ENCODE data around the gene SSTR3. TPM values are rescaled to one million over a fixed set of nuclear protein-coding genes. Genes with fewer than 3 reads are reported as not detected.
"Not testable (repeated sequence)": the region's sequence is repeated elsewhere in the genome, so short reads cannot be mapped to it uniquely, and the experiment has no call there.

SSTR3 gene
- total RNA-seq, 2 donors from 2014 or later = not detected

GRCh38 chr22:37253126-37253660 lies 40.9 kb upstream of the SSTR3 start:
- no peak for TF ChIP-seq CTCF (IDR thresholded peaks at IDR 0.05)
- H3K4me3 ChIP-seq = no peak overlapping the region
- no peaks in the 10 kb centered on the region for H3K9me3 ChIP-seq
- H3K27ac ChIP-seq = no peak overlapping the region
- H3K36me3 ChIP-seq = no peaks in the 10 kb centered on the region
- DNase-seq (ENCODE audit: low spot score) = no peak
- H3K27me3 ChIP-seq = peaks cover 0 to 5% of the 10 kb centered on the region in 2 donors
- H3K4me1 ChIP-seq = no peaks in the 10 kb centered on the region

GRCh38 chr22:37251836-37252235 lies 39.6 kb upstream of the SSTR3 start:
- not testable (repeated sequence) for H3K27ac ChIP-seq; H3K9me3 ChIP-seq; H3K36me3 ChIP-seq; DNase-seq (ENCODE audit: low spot score); H3K4me3 ChIP-seq; H3K27me3 ChIP-seq; H3K4me1 ChIP-seq

- Histone ChIP-seq H3K4me3 (no peak overlapping the region), H3K27ac (no peak overlapping the region), H3K36me3 (no peaks in the 10 kb centered on the region), H3K9me3 (no peaks in the 10 kb centered on the region), H3K4me1 (no peaks in the 10 kb centered on the region), H3K27me3 (no peaks in the 10 kb centered on the region)
- no peak for TF ChIP-seq CTCF (IDR thresholded peaks at IDR 0.05)
- no peak for DNase-seq (ENCODE audit: low spot score)
Observed at GRCh38 chr22:37249986-37250385, 37.7 kb upstream of the SSTR3 start.

GRCh38 chr22:37248251-37248650 lies 36.0 kb upstream of the SSTR3 start:
- H3K4me1 ChIP-seq = peaks cover 0 to 7% of the 10 kb centered on the region in 2 donors
- no peak overlapping the region for H3K4me3 ChIP-seq
- no peaks in the 10 kb centered on the region for H3K36me3 ChIP-seq
- H3K27me3 ChIP-seq = peaks cover 0 to 5% of the 10 kb centered on the region in 2 donors
- DNase-seq (ENCODE audit: low spot score) = no peak
- H3K9me3 ChIP-seq = no peaks in the 10 kb centered on the region
- no peak for TF ChIP-seq CTCF (IDR thresholded peaks at IDR 0.05)
- H3K27ac ChIP-seq = no peak overlapping the region

DNA sequence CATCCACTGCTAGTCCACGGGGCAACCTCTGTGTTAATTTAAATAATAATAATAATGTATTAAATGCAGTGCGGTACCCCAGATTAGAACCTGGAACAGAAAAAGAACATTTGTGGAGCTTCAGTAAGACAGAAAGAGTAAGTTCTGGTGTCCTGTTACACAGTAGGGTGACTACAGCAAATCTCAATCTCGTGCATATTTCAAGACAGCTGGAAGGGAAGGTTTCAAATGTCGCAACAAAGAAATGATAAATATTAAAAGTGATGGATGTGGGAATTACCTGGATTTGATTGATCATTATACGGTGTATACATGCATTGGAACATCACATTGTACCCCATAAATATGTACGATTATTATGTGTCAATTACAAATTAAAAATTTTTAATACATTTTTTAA lies 33.5 kb upstream of the SSTR3 start:
- Histone ChIP-seq H3K27me3 (peaks cover 5 to 7% of the 10 kb centered on the region in 2 donors), H3K27ac (no peak overlapping the region), H3K4me1 (peaks cover 0 to 7% of the 10 kb centered on the region in 2 donors), H3K9me3 (no peaks in the 10 kb centered on the region), H3K36me3 (no peaks in the 10 kb centered on the region), H3K4me3 (no peak overlapping the region)
- no peak for DNase-seq (ENCODE audit: low spot score)
- no peak for TF ChIP-seq CTCF (IDR thresholded peaks at IDR 0.05)

- no peak for TF ChIP-seq CTCF (IDR thresholded peaks at IDR 0.05)
- DNase-seq (ENCODE audit: low spot score) = no peak
- peaks cover 0 to 7% of the 10 kb centered on the region in 2 donors for H3K4me1 ChIP-seq
- H3K4me3 ChIP-seq = no peak overlapping the region
- no peaks in the 10 kb centered on the region for H3K9me3 ChIP-seq
- H3K27ac ChIP-seq = no peak overlapping the region
- H3K27me3 ChIP-seq = peaks cover 5 to 7% of the 10 kb centered on the region in 2 donors
- H3K36me3 ChIP-seq = no peaks in the 10 kb centered on the region
Observed at GRCh38 chr22:37244922-37245722, 32.8 kb upstream of the SSTR3 start.
